Duodenal mucosa (tissue), 2 donors: ENCODE data around the gene MBLAC1.
A peak's percentile ranks its signal among the peaks of the same experiment; 100 is the strongest.

Source experiments
- H3K27ac ChIP-seq: one replicate; pipeline ENCODE4 v1.7.0; 2013; ENCODE audit warnings: low read depth, low read length
- H3K27me3 ChIP-seq, 2 donors: one replicate each; pipeline ENCODE4 v1.7.0; 2013; ENCODE audit warnings: low read length in 2 of 2, control low read depth in 1 of 2; ENCODE audit not compliant: insufficient read depth in 2 of 2, control insufficient read depth in 1 of 2
- H3K36me3 ChIP-seq, 2 donors: one replicate each; pipeline ENCODE4 v1.7.0; 2013; ENCODE audit warnings: low read length in 2 of 2, control low read depth in 1 of 2; ENCODE audit not compliant: insufficient read depth in 2 of 2, control insufficient read depth in 1 of 2
- H3K4me1 ChIP-seq, 2 donors: one replicate each; pipeline ENCODE4 v1.7.0; 2013; ENCODE audit warnings: low read length in 2 of 2, control low read depth in 1 of 2; ENCODE audit not compliant: insufficient read depth in 2 of 2, control insufficient read depth in 1 of 2
- H3K4me3 ChIP-seq, 2 donors: one replicate each; pipeline ENCODE4 v1.7.0; 2013; ENCODE audit warnings: low read length in 2 of 2, low read depth in 1 of 2
- H3K9ac ChIP-seq, 2 donors: one replicate each; pipeline ENCODE4 v1.7.0; 2013; ENCODE audit warnings: low read length in 2 of 2, low read depth in 1 of 2
- H3K9me3 ChIP-seq, 2 donors: one replicate each; pipeline ENCODE4 v1.7.0; 2013; ENCODE audit warnings: low read length in 2 of 2, control low read depth in 1 of 2; ENCODE audit not compliant: control insufficient read depth in 1 of 2

The MBLAC1 gene

DNA sequence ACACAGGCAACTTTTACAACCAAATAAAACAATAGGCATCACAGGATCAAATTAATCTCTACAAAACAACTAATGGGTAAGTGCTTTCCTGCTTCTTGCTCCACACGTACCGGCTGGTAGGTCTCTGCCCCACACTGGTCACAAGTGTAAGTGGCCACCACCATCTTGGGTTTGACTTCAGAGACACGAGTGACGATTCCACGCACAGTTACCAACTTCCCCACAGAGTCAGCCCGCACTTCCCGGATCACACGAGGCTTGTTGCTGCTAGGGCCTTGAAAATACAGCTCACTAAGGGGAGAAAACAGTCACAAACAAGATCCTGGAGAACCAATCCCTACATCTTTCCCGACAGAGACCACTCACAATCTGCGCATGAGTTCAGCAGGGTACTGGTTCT lies 27.9 kb upstream of the MBLAC1 start:
- Histone ChIP-seq H3K36me3 (peaks cover 42 to 64% of the 10 kb centered on the region in 2 donors), H3K4me3 (no peak overlapping the region), H3K27ac (no peak overlapping the region), H3K9ac (no peak overlapping the region), H3K9me3 (no peaks in the 10 kb centered on the region), H3K27me3 (no peaks in the 10 kb centered on the region), H3K4me1 (peaks cover 12 to 18% of the 10 kb centered on the region in 2 donors)

DNA sequence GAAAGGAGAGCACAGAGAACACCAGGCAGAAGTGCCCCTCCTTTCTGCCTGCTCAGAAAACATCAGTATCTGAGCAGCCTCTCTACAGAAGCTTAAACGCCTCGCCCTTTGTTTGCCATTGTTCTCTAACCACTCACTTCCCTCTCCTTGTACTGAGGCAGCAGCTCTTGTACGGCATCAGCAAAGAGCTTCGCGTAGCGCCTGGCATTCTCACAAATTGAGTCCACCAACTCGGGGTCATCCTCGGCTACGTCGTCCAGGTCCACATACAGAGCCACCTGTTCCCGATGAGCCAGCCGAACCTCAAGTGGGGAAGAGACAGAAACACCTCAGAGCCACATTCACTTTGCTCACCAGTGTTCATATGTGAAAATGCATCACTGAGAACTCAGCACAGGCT lies 27.3 kb upstream of the MBLAC1 start:
- peak overlapping the region; percentile 86 to 90 for H3K4me3 ChIP-seq
- H3K9ac ChIP-seq: peak overlapping the region; percentile 64 to 69
- H3K9me3 ChIP-seq: no peaks in the 10 kb centered on the region
- peaks cover 37 to 61% of the 10 kb centered on the region in 2 donors for H3K36me3 ChIP-seq
- H3K27ac ChIP-seq: no peak overlapping the region
- H3K4me1 ChIP-seq: peaks cover 12 to 18% of the 10 kb centered on the region in 2 donors
- H3K27me3 ChIP-seq: no peaks in the 10 kb centered on the region

DNA sequence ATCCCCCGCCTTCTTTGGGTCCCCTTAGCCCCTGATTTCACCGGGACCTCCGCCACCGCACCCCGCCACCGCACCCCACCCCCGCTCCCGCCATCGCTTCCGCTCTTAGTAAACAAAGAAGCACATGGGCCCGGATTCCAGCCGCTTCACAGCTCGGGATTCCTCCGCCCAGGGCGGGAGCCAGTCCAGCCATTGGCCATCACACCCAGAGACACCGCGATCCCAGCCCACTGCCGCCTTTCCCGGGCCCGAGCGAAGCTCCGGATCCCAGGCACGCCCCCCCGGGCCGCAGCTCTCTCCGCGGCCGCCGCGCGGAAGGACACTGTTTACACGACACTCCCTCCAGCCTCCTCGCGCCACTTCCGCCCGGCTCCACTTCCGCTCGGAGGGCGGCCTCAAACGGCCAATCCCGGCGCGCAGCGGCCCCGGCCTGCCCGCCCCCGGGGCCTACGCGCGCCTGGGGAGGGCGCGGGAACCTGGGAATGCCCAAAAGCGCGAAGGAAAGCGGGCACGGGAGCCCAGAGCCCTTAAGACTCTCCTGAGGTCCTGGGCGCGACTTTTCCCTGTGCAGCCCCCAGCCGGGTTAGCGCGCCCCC lies 26.2 kb upstream of the MBLAC1 start:
- H3K4me1 ChIP-seq: peaks cover 12 to 18% of the 10 kb centered on the region in 2 donors
- H3K27me3 ChIP-seq: no peaks in the 10 kb centered on the region
- peak overlapping the region; percentile 87 for H3K27ac ChIP-seq
- H3K4me3 ChIP-seq: peak overlapping the region; percentile 86 to 90
- H3K9ac ChIP-seq: peak overlapping the region; percentile 69 to 77
- H3K36me3 ChIP-seq: peaks cover 30 to 59% of the 10 kb centered on the region in 2 donors
- no peaks in the 10 kb centered on the region for H3K9me3 ChIP-seq

DNA sequence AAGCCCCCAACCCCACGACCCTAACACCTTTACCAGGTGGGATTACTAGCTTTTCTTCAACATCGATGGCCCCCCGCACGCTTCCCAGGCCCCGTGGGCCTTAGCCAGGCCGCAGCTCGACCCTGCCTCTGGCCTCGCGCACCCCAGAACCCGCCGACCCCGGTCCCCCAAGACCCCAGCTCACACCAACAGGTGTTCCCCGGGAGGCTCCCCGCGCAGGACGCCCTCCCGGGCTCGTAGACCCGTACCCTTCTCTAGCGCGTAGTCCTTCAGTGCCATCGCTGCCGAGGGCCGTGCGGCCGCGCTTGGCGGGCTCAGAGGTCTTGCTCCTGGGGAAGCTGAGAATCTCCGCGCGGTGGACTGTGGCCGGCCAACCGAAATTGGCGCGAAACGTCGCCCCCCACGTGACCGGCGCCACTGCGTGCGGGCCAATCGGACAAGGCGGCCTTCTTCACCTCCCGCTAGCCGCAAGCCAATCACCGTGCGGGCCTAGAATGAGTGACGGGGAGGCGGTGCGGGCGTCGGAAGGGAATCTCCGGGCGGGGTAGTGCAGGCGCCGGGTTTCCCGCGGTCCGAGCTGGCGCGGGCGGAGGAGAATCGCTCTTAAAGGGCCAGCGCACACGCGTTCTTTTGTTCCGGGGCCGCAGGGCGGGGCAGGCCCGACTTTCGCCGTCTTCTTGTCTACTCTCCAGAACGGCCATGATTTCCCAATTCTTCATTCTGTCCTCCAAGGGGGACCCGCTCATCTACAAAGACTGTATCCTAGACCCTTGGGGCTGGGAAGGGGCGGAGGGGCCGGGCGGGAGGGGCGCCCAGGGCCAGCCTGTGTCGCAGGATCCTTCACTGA lies 25.5 kb upstream of the MBLAC1 start, which contains the start of the genes AP4M1 and MCM7:
AP4M1 (plus strand) TSS at position 628 of the 847 bp plus-strand sequence; CDS start at position 700, 72 bp downstream.
MCM7 (minus strand) TSS at position 382 of the 847 bp plus-strand sequence; CDS start at position 279, 103 bp downstream.
- no peaks in the 10 kb centered on the region for H3K9me3 ChIP-seq
- peak within 1 kb of the TSS; percentile 86 to 90 for H3K4me3 ChIP-seq
- H3K27ac ChIP-seq: peak within 1 kb of the TSS; percentile 87
- peaks cover 27 to 59% of the 10 kb centered on the region in 2 donors for H3K36me3 ChIP-seq
- no peaks in the 10 kb centered on the region for H3K27me3 ChIP-seq
- peaks cover 12 to 18% of the 10 kb centered on the region in 2 donors for H3K4me1 ChIP-seq
- H3K9ac ChIP-seq: peak within 1 kb of the TSS; percentile 69 to 77

DNA sequence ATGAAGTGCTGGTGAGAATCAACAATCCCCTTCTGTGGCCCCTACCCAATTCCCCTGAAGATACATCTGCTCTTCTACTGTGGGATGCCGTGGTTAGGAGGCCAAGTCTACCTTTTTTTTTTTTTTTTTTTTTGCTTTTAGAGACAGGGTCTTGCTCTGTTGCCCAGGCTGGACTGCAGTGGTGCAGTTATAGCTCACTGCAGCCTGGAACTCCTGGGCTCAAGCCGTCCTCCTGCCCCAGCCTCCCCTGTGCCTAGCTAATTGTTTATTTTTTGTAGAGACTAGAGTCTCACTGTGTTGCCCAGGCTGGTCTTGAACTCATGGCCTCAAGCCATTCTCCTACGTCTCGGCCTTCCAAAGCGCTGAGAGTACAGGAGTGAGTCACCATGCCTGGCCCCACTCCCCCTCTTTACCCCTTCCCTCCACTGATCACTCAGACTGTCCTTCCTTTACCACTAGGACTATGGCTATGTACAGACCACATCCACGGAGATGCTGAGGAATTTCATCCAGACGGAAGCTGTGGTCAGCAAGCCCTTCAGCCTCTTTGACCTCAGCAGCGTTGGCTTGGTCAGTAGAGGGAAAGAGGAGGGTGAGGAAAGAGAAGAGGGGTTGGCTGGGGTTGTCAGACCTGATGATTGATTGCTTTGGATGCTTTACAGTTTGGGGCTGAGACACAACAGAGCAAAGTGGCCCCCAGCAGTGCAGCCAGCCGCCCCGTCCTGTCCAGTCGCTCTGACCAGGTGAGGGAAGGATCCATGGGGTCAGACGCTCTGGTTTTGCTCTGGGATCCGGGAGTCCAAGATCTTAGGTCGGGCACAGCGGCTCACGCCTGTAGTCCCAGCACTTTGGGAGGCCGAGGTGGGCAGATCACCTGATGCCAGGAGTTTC lies 23.6 kb upstream of the MBLAC1 start:
- peaks cover 13 to 60% of the 10 kb centered on the region in 2 donors for H3K36me3 ChIP-seq
- no peak overlapping the region for H3K4me3 ChIP-seq
- H3K27ac ChIP-seq: no peak overlapping the region

DNA sequence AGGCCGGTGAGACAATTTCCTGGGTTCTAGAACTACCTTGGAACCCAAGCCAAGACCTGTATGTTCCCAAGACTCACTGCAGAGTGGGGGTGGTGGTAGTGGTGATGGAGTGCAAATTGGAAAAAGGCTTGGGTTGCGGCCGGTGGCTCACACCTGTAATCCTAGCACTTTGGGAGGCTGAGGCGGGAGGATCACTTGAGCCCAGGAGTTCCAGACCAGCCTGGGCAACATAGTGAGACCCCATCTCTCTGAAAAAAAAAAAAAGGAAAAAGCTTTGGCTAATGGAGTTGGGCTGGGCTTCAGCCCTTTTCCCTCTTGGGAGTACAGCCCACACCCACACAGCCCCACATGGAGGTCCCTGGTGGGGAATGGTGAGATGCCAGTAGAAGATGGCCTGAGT lies 21.2 kb upstream of the MBLAC1 start:
- Histone ChIP-seq H3K36me3 (peaks cover 9 to 63% of the 10 kb centered on the region in 2 donors), H3K4me1 (peaks cover 5 to 7% of the 10 kb centered on the region in 2 donors), H3K27ac (no peak overlapping the region), H3K9ac (no peak overlapping the region), H3K9me3 (no peaks in the 10 kb centered on the region), H3K4me3 (no peak overlapping the region), H3K27me3 (no peaks in the 10 kb centered on the region)

More for the DNA sequence above, 23.6 kb upstream of the MBLAC1 start:
- H3K4me1 ChIP-seq: peaks cover 12 to 18% of the 10 kb centered on the region in 2 donors
- H3K9me3 ChIP-seq: no peaks in the 10 kb centered on the region
- H3K27me3 ChIP-seq: no peaks in the 10 kb centered on the region
- H3K9ac ChIP-seq: no peak overlapping the region

DNA sequence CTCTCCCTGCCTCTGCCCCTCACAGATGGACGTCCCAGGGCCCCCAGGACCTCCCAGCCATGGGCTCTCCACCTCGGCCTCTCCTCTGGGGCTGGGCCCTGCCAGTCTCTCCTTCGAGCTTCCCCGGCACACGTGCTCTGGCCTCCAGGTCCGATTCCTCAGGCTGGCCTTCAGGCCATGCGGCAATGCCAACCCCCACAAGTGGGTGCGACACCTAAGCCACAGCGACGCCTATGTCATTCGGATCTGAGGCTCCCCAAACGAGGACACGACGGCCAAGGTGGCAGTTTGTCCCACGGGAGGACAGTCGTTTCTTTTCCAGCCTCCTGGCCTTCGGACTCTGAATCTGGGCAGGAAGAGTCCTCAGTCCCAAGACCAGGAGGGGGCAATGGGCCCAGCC lies 20.1 kb upstream of the MBLAC1 start:
- Histone ChIP-seq H3K4me1 (peaks cover 5 to 7% of the 10 kb centered on the region in 2 donors), H3K27ac (no peak overlapping the region), H3K27me3 (no peaks in the 10 kb centered on the region), H3K9me3 (no peaks in the 10 kb centered on the region), H3K4me3 (no peak overlapping the region), H3K9ac (no peak overlapping the region), H3K36me3 (peaks cover 9 to 73% of the 10 kb centered on the region in 2 donors)

DNA sequence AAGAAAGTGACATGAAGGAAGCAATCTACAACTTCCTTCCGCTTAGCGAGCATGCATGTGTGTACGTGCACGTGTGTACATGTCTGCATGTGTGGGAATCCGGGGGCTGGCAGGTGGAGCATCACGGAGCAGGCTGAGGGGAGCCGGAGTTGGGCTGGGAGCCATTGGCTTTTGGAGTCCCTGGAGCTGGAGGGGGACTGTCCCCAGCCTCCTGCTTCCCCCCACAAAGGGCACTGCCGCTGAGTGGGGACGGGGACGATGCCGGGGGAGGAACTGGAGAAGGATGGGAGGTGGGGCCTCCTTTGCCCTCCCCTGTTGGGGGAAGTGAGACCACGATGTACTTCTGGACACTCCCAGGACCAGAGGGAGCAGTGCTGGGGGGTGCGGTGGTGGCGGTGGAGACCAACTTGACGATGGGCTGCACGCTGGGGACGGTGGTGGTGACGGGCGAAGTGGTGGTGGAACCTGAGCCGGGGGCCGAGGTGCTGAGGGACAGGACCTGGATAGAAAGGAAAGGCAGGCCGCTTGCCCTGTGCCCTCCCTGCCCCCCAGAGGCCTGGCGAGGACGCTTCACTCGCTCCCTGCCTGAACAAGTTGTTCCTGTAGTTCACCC lies 19.5 kb upstream of the MBLAC1 start:
- no peaks in the 10 kb centered on the region for H3K27me3 ChIP-seq
- no peak overlapping the region for H3K27ac ChIP-seq
- H3K9ac ChIP-seq: no peak overlapping the region
- H3K4me1 ChIP-seq: peaks cover 5% of the 10 kb centered on the region in 2 donors
- H3K9me3 ChIP-seq: no peaks in the 10 kb centered on the region
- H3K36me3 ChIP-seq: peaks cover 9 to 75% of the 10 kb centered on the region in 2 donors
- no peak overlapping the region for H3K4me3 ChIP-seq

DNA sequence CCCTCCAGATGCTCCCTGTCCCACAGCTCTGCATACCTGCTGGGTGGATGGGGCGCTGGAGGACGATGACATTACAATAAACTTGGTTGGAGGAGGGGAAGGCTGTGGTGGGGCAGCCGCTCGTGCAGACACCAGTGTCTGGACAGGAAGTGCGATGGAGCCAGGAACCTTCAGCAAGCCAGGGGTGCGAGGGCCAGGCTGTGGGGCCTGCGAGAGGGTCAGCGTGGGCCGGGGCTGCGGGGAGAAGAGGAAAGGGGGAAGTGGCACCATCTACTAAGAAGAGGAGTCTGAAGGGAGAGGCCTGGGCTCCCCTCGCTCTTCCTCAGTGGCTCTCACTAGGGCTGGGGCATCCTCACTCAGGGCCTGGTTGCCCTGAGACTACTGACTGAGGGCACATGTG lies 18.9 kb upstream of the MBLAC1 start:
- peaks cover 9 to 79% of the 10 kb centered on the region in 2 donors for H3K36me3 ChIP-seq
- no peaks in the 10 kb centered on the region for H3K27me3 ChIP-seq
- no peak overlapping the region for H3K9ac ChIP-seq
- H3K4me3 ChIP-seq: no peak overlapping the region
- H3K4me1 ChIP-seq: no peaks in the 10 kb centered on the region
- no peaks in the 10 kb centered on the region for H3K9me3 ChIP-seq
- no peak overlapping the region for H3K27ac ChIP-seq
